Psoas muscle (tissue), 8 donors: ENCODE data around the gene RARRES2. TPM values are rescaled to one million over a fixed set of nuclear protein-coding genes. Genes with fewer than 3 reads are reported as not detected.
A peak's percentile ranks its signal among the peaks of the same experiment; 100 is the strongest.

ENCODE experiments used
- ATAC-seq, 4 donors: fragments of 200-7000 bp; cut with Tn5 transposase; one replicate each; pipeline ENCODE4 v1.9.1; 2020; ENCODE audit warnings: moderate library complexity in 3 of 4, mild to moderate bottlenecking in 2 of 4
- DNase-seq, 2 donors: peaks; one replicate each; pipeline ENCODE4 v3.0.0-alpha.2; 2020
- H3K27ac ChIP-seq: fragments of 200-600 bp; one replicate; pipeline ENCODE4 v1.8.0; 2022
- H3K27me3 ChIP-seq, 3 donors: fragments of 200-600 bp in 1 of 3; one replicate each; pipeline versions ENCODE4 v1.6.1 to v1.8.0; 2013 to 2022; ENCODE audit warnings: low read length in 2 of 3, mild to moderate bottlenecking in 2 of 3, moderate library complexity in 1 of 3; ENCODE audit not compliant: insufficient read depth in 3 of 3
- H3K36me3 ChIP-seq, 2 donors: fragments of 200-600 bp in 1 of 2; one replicate each; pipeline versions ENCODE4 v1.6.1 to v1.8.0; 2013 to 2022; ENCODE audit warnings: low read depth in 1 of 2, mild to moderate bottlenecking in 1 of 2, moderate library complexity in 1 of 2; ENCODE audit not compliant: insufficient read depth in 1 of 2
- H3K4me1 ChIP-seq: fragments of 200-600 bp; one replicate; pipeline ENCODE4 v1.8.0; 2022
- H3K4me3 ChIP-seq: fragments of 200-600 bp; one replicate; pipeline ENCODE4 v1.8.0; 2022; ENCODE audit warnings: mild to moderate bottlenecking
- H3K9me3 ChIP-seq: fragments of 200-600 bp; one replicate; pipeline ENCODE4 v1.8.0; 2022
- CTCF ChIP-seq: fragments of 200-600 bp; IDR thresholded peaks from one replicate; pipeline ENCODE4 v1.8.0; 2022; ENCODE audit warnings: antibody characterized with exemption
- WGBS, 3 donors: extraction: QIAGEN DNeasy Blood & Tissue Kit; methylation state at CpG; one replicate each; pipeline versions ENCODE4 v1.1.6 to v1.1.7; 2013; 5-methylcytosine and 5-hydroxymethylcytosine counted together
- intact Hi-C, 2 donors: fragments of 100-400 bp; cut with DNase I; formaldehyde crosslinking; loops; one replicate each; pipeline versions ENCODE4 v1.11.0 to v1.14.2; 2022
- polyA plus RNA-seq, 3 donors: library from polyadenylated mRNA; stranded (reverse); fragments of 200-250 nt; gene quantifications; one replicate each; pipeline ENCODE4 v1.2.3, GENCODE V29; 2013
- total RNA-seq, 4 donors: library from RNA; stranded (reverse); fragmentation: NEBNext Ultra II Directional in 2 of 4; extraction: Animal tissue kit (Norgen Biotek cat#: 25700) in 2 of 4; gene quantifications; one replicate each; pipeline versions ENCODE4 v1.2.1 to v1.2.4, GENCODE V29; 2021 to 2023
- donor health status: healthy with polysubstance abuse.
- donor health status: DM: no; HTN: no; CAD: no; lungs with moderate emphysema.
- donor health status: Bipolar disorder and iron deficiency.
- donor health status: healthy.
- donor health status: DM: yes; HTN: yes; CAD: no.
- donor health status: DM: no; HTN: no; CAD: no.
- donor health status: DM: no; HTN: no; CAD: no.
- donor health status: DM: yes; HTN: yes; CAD: no.

Gene RARRES2
- total and polyA plus RNA-seq, 7 donors = 4.1 to 17.9 (median 7.3) TPM

GRCh38 chr7:150379441-150380379, 38.3 kb upstream of the RARRES2 start:
- no peak for ATAC-seq

GRCh38 chr7:150378853-150379440, 37.5 kb upstream of the RARRES2 start, which contains the start of gene ZNF775:
Gene ZNF775, plus strand, starts transcription at chr7:150379330. Its CDS starts 9,141 bp downstream, at chr7:150388471.
- H3K9me3 ChIP-seq = no peaks in the 10 kb centered on the region
- TF ChIP-seq CTCF = no peak
- peak within 1 kb of the TSS; percentile 92 for H3K27ac ChIP-seq
- peak within 1 kb of the TSS; percentile 95 for H3K4me3 ChIP-seq
- intact Hi-C loops = loop anchor here in 1 of 2 donors (1.0 kb wide), 1 partner anchor 10 kb away; no protein-coding TSS in a partner anchor
- H3K27me3 ChIP-seq = no peaks in the 10 kb centered on the region
- H3K36me3 ChIP-seq = peaks cover 0 to 9% of the 10 kb centered on the region in 2 donors
- 0 to 1% (median 0%) methylated on average over 39 to 60 of the region's 60 CpGs for WGBS, 3 donors
- peak; percentile 98 for DNase-seq
- peaks cover 21% of the 10 kb centered on the region for H3K4me1 ChIP-seq
- peak; percentile 95 to 97 (median 97) for ATAC-seq

More at GRCh38 chr7:150379441-150380379, 38.3 kb upstream of the RARRES2 start:
- TF ChIP-seq CTCF = no peak
- H3K4me3 ChIP-seq = peak overlapping the region; percentile 95
- no peak for DNase-seq
- WGBS, 3 donors = 2 to 3% (median 2%) methylated on average over 48 to 52 of the region's 52 CpGs
- H3K4me1 ChIP-seq = peaks cover 15% of the 10 kb centered on the region
- H3K27ac ChIP-seq = peak overlapping the region; percentile 92
- intact Hi-C loops = loop anchor here in 1 of 2 donors (10.0 kb wide), 1 partner anchor 95 kb away; no protein-coding TSS in a partner anchor
- H3K9me3 ChIP-seq = no peaks in the 10 kb centered on the region
- H3K36me3 ChIP-seq = peaks cover 0 to 2% of the 10 kb centered on the region in 2 donors
- H3K27me3 ChIP-seq = no peaks in the 10 kb centered on the region

- Histone ChIP-seq H3K27ac (peak overlapping the region; percentile 92), H3K27me3 (no peaks in the 10 kb centered on the region), H3K9me3 (no peaks in the 10 kb centered on the region), H3K36me3 (peaks cover 0 to 16% of the 10 kb centered on the region in 2 donors), H3K4me3 (peak overlapping the region; percentile 95), H3K4me1 (peaks cover 28% of the 10 kb centered on the region)
- no peak for TF ChIP-seq CTCF
- intact Hi-C loops = loop anchor here in 1 of 2 donors (1.0 kb wide), 1 partner anchor 9 kb away; no protein-coding TSS in a partner anchor
- peak; percentile 44 to 69 for DNase-seq
- 3 to 6% (median 5%) methylated on average over 32 of the region's 32 CpGs for WGBS, 3 donors
- peak; percentile 30 to 52 (median 36) for ATAC-seq
Observed at GRCh38 chr7:150378115-150378852, 36.9 kb upstream of the RARRES2 start.

- no peak overlapping the region for H3K4me3 ChIP-seq
- WGBS, 3 donors = 58 to 70% (median 62%) methylated on average over 4 of the region's 4 CpGs
- no peaks in the 10 kb centered on the region for H3K27me3 ChIP-seq
- peaks cover 0 to 22% of the 10 kb centered on the region in 2 donors for H3K36me3 ChIP-seq
- ATAC-seq (no peak), DNase-seq (no peak)
- no peaks in the 10 kb centered on the region for H3K9me3 ChIP-seq
- intact Hi-C loops = loop anchor here in 1 of 2 donors (1.0 kb wide), 1 partner anchor 8 kb away; no protein-coding TSS in a partner anchor
- TF ChIP-seq CTCF = no peak
- H3K4me1 ChIP-seq = peaks cover 34% of the 10 kb centered on the region
- H3K27ac ChIP-seq = peak overlapping the region; percentile 92
Observed at GRCh38 chr7:150377635-150378034, 36.2 kb upstream of the RARRES2 start.
